ENCODE results near the gene MPDU1. TPM values are rescaled to one million over a fixed set of nuclear protein-coding genes. Genes with fewer than 3 reads are reported as not detected.

Gene MPDU1
- total and polyA plus RNA-seq, 12 donors: 65.9 to 267 (median 114) TPM

DNA sequence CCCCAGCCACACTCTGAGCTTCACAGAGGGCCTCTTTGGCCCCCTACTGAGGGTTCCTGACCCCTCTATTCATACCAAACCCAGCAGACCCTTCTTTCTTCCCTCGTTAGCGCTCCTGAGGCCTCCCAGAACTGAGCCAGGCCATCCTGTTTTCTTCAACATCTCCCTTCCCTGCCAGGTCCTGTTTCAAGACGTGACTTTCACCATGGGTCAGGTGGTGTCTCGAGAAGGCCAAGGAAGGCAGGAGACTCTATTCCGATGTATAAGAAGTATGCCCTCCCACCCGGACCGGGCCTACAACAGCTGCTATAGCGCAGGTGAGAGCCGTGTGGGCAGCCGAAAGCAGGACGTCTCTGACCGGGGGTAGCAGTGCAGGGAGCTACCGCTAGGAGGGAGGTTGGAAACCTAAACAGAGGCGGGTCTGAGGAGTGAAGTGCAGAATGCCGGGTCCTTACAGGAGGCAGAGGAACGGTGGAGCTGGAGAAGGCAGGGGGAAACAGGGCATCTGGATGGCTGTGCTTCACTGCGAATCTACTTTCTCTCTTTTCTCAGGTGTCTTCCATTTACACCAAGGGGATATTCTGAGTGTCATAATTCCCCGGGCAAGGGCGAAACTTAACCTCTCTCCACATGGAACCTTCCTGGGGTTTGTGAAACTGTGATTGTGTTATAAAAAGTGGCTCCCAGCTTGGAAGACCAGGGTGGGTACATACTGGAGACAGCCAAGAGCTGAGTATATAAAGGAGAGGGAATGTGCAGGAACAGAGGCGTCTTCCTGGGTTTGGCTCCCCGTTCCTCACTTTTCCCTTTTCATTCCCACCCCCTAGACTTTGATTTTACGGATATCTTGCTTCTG lies 23.3 kb upstream of the MPDU1 start:
- 31 to 40% (median 33%) methylated on average over 20 to 22 of the region's 22 CpGs for WGBS, 4 donors
- DNase-seq: peak; percentile 56 to 82 (median 68)
- peaks cover 35 to 58% of the 10 kb centered on the region in 2 donors for H3K4me1 ChIP-seq (replicated peaks in 1 of 2)
- TF ChIP-seq, protein P1, sequence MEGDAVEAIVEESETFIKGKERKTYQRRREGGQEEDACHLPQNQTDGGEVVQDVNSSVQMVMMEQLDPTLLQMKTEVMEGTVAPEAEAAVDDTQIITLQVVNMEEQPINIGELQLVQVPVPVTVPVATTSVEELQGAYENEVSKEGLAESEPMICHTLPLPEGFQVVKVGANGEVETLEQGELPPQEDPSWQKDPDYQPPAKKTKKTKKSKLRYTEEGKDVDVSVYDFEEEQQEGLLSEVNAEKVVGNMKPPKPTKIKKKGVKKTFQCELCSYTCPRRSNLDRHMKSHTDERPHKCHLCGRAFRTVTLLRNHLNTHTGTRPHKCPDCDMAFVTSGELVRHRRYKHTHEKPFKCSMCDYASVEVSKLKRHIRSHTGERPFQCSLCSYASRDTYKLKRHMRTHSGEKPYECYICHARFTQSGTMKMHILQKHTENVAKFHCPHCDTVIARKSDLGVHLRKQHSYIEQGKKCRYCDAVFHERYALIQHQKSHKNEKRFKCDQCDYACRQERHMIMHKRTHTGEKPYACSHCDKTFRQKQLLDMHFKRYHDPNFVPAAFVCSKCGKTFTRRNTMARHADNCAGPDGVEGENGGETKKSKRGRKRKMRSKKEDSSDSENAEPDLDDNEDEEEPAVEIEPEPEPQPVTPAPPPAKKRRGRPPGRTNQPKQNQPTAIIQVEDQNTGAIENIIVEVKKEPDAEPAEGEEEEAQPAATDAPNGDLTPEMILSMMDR (IDR thresholded peaks at IDR 0.05): peak; percentile 33 to 74 (median 53)
- no peak for TF ChIP-seq POLR2A (IDR thresholded peaks at IDR 0.05)
- H3K27me3 ChIP-seq: no peaks in the 10 kb centered on the region
- H3K9me3 ChIP-seq (replicated peaks in 1 of 3): no peaks in the 10 kb centered on the region
- intact Hi-C loops (cut with DNase I): loop anchor here (2.0 to 10.0 kb wide), 4 partner anchors 43 to 206 kb away; partner anchors contain the start of genes FGF11 (in 1 of the 2), KCTD11 (in 1 of the 2), TMEM102 (in 1 of the 2) and TMEM95 (in 1 of the 2)
- peak overlapping the region in 1 of 4 donors; percentile 69 for H3K4me3 ChIP-seq
- peak overlapping the region in 4 of 5 donors; percentile 75 to 97 (median 94) for H3K27ac ChIP-seq
- peaks cover 0 to 16% of the 10 kb centered on the region in 2 donors for H3K36me3 ChIP-seq (replicated peaks in 1 of 2)

DNA sequence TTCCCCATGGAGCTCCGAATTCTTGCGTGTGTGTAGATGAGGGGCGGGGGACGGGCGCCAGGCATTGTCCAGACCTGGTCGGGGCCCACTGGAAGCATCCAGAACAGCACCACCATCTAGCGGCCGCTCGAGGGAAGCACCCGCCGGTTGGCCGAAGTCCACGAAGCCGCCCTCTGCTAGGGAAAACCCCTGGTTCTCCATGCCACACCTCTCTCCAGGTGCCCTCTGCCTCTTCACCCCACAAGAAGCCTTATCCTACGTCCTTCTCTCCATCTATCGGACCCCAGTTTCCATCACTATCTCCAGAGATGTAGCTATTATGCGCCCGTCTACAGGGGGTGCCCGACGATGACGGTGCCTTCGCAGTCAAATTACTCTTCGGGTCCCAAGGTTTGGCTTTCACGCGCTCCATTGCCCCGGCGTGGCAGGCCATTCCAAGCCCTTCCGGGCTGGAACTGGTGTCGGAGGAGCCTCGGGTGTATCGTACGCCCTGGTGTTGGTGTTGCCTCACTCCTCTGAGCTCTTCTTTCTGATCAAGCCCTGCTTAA lies 22.6 kb upstream of the MPDU1 start:
- intact Hi-C loops (cut with DNase I): loop anchor here (2.0 to 10.0 kb wide), 4 partner anchors 44 to 206 kb away; partner anchors contain the start of genes FGF11 (in 1 of the 2), KCTD11 (in 1 of the 2), TMEM102 (in 1 of the 2) and TMEM95 (in 1 of the 2)
- Histone ChIP-seq H3K36me3 (replicated peaks in 1 of 2) (peaks cover 0 to 23% of the 10 kb centered on the region in 2 donors), H3K27me3 (no peaks in the 10 kb centered on the region), H3K9me3 (replicated peaks in 1 of 3) (no peaks in the 10 kb centered on the region), H3K27ac (peak overlapping the region; percentile 75 to 97 (median 92)), H3K4me1 (replicated peaks in 1 of 2) (peaks cover 35 to 58% of the 10 kb centered on the region in 2 donors), H3K4me3 (peak overlapping the region; percentile 28 to 74 (median 57))
- peak; percentile 90 to 97 (median 95) for DNase-seq
- WGBS, 4 donors: 0 to 5% (median 1%) methylated on average over 22 to 32 of the region's 32 CpGs
- TF ChIP-seq POLR2A (IDR thresholded peaks at IDR 0.05): no peak
- TF ChIP-seq, protein P1 (IDR thresholded peaks at IDR 0.05): peak; percentile 70 to 96 (median 92)

DNA sequence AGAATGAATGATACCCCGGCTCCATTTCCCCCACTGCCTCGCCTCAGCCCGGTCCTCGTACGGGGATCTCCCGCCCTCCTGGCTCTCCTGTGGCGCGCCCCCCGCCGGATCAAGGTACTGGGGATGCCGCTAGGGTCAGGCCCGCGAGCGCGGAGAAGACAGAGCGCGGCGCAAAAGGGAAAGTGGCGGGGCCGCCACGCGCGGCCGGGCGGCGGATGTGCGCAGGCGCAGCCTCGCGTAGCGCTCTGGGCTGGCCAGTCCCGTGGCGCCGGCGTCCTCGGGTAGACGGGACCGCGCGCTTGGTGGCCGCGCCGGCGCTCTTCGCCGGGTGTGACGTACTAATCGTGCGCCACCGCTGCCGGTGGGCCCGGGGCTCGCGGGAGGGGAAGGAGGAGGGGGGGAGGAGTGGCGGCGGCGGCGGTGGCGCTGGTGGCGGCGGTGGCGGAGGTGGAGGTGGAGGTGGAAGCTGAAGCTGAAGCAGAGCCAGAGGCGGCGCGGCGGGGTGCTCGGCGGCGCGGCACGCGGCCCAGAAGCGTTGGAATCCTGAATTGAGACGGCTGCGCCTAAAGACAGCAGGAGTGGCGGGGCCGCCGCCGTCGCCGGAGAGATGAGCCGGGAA lies 22.0 kb upstream of the MPDU1 start, which contains the start of gene SENP3:
TSS of gene SENP3 (plus strand) at position 331 of the 619 bp plus-strand sequence. CDS start 1,158 bp downstream, outside the sequence.
- Histone ChIP-seq H3K27me3 (no peaks in the 10 kb centered on the region), H3K36me3 (replicated peaks in 1 of 2) (peaks cover 0 to 29% of the 10 kb centered on the region in 2 donors), H3K4me3 (peak within 1 kb of the TSS; percentile 28 to 74 (median 57)), H3K4me1 (replicated peaks in 1 of 2) (peaks cover 35 to 58% of the 10 kb centered on the region in 2 donors), H3K9me3 (replicated peaks in 1 of 3) (no peaks in the 10 kb centered on the region), H3K27ac (peak within 1 kb of the TSS; percentile 75 to 97 (median 92))
- intact Hi-C loops (cut with DNase I): loop anchor here (2.0 to 10.0 kb wide), 4 partner anchors 44 to 207 kb away; partner anchors contain the start of genes FGF11 (in 1 of the 2), KCTD11 (in 1 of the 2), TMEM102 (in 1 of the 2) and TMEM95 (in 1 of the 2)
- peak in 1 of 2 donors; percentile 70 for TF ChIP-seq POLR2A (IDR thresholded peaks at IDR 0.05)
- TF ChIP-seq, protein P1 (IDR thresholded peaks at IDR 0.05): peak in 1 of 6 experiments; percentile 21
- DNase-seq: peak; percentile 87 to 94 (median 91)
- WGBS, 4 donors: 0 to 2% (median 1%) methylated on average over 11 to 80 of the region's 82 CpGs

All from adrenal gland (tissue), 12 donors.